Uterus (tissue), 4 donors: Measurements from ENCODE around the gene DPF3. TPM values are rescaled to one million over a fixed set of nuclear protein-coding genes. Genes with fewer than 3 reads are reported as not detected.

Experiments
- DNase-seq, 2 donors: peaks; one replicate each; pipeline ENCODE4 v3.0.0-alpha.2; 2019 to 2020
- H3K27ac ChIP-seq, 2 donors: fragments of 200-600 bp; sonication (generic); 1 replicate in 1 of 2; 2 replicates in 1 of 2; pipeline ENCODE4 v1.5.1; 2016 to 2018
- H3K27me3 ChIP-seq, 2 donors: fragments of 200-600 bp; sonication (generic); one replicate each; pipeline ENCODE4 v1.5.1; 2018 to 2019; ENCODE audit warnings: control low read depth in 1 of 2
- H3K36me3 ChIP-seq, 2 donors: fragments of 200-600 bp; sonication (generic); one replicate each; pipeline ENCODE4 v1.5.1; 2019; ENCODE audit warnings: control low read depth in 1 of 2
- H3K4me1 ChIP-seq, 2 donors: fragments of 200-600 bp; sonication (generic); one replicate each; pipeline ENCODE4 v1.5.1; 2018 to 2019; ENCODE audit warnings: control low read depth in 1 of 2
- H3K4me3 ChIP-seq, 2 donors: fragments of 200-600 bp; sonication (generic); 1 replicate in 1 of 2; 2 replicates in 1 of 2; pipeline ENCODE4 v1.5.1; 2018 to 2019; ENCODE audit warnings: mild to moderate bottlenecking in 1 of 2
- H3K9me3 ChIP-seq, 2 donors: fragments of 200-600 bp; sonication (generic); one replicate each; pipeline ENCODE4 v1.5.1; 2019; ENCODE audit warnings: control low read depth in 1 of 2
- POLR2A ChIP-seq, 2 donors: fragments of 450-650 bp; IDR thresholded peaks; one replicate each; pipeline ENCODE4 v1.6.1; 2016; ENCODE audit warnings: antibody characterized with exemption in 2 of 2, mild to moderate bottlenecking in 1 of 2, moderate library complexity in 1 of 2
- intact Hi-C: fragments of 100-400 bp; cut with DNase I; formaldehyde crosslinking; loops from one replicate; pipeline ENCODE4 v1.15.1; 2023; ENCODE audit warnings: low total_unique reads
- small RNA-seq: library from RNA; depleted of rRNA; stranded (forward); fragments of <200 nt; gene quantifications from one replicate; pipeline ENCODE3, GENCODE V24; 2016
- total RNA-seq, 4 donors: library from RNA; depleted of rRNA in 3 of 4; stranded (reverse); fragments of >200 nt in 3 of 4; gene quantifications; one replicate each; pipeline versions ENCODE4 v1.1.0 to v1.2.4, GENCODE V29; 2014 to 2023
- TF ChIP-seq, protein P1 (sequence below), 4 experiments: fragments of 200-600 bp in 2 of 4; fragments of 450-650 bp in 2 of 4; sonication (generic) in 2 of 4; IDR thresholded peaks; one replicate each; pipeline ENCODE4 v1.5.1; 2016 to 2019; ENCODE audit warnings: antibody characterized with exemption in 4 of 4, mild to moderate bottlenecking in 2 of 4, moderate library complexity in 1 of 4
- donor health status: DM: yes; HTN: yes; CAD: no.

Gene DPF3
- total RNA-seq, 4 donors from 2014 or later, result 1.6 to 2.8 TPM; not detected in 2

DNA sequence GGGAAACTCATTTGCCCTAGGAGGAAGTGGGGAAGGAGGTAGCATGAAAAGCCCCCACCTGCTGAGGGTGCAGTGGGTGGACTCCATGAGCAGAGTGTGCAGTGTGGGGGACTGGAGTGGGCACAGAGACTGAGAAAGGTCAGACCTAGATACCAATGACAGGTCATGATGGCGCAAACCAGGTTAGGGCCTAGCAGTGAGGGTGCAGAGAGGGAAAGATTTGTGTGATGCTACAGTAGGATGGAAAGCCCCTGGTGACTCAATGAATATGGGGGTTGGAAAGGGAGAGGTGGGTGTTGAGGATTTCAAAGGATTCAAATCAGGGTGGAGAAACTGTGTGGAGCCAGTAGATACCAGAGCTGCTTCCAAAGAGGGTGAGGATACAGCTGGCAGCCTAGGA, 319.2 kb downstream of the DPF3 start:
- Histone ChIP-seq H3K4me1 (no peaks in the 10 kb centered on the region), H3K36me3 (no peaks in the 10 kb centered on the region), H3K27ac (no peak overlapping the region), H3K27me3 (no peaks in the 10 kb centered on the region), H3K9me3 (no peaks in the 10 kb centered on the region), H3K4me3 (no peak overlapping the region)
- DNase-seq, result no peak
- intact Hi-C loops, result no loop called here
- TF ChIP-seq, protein P1, sequence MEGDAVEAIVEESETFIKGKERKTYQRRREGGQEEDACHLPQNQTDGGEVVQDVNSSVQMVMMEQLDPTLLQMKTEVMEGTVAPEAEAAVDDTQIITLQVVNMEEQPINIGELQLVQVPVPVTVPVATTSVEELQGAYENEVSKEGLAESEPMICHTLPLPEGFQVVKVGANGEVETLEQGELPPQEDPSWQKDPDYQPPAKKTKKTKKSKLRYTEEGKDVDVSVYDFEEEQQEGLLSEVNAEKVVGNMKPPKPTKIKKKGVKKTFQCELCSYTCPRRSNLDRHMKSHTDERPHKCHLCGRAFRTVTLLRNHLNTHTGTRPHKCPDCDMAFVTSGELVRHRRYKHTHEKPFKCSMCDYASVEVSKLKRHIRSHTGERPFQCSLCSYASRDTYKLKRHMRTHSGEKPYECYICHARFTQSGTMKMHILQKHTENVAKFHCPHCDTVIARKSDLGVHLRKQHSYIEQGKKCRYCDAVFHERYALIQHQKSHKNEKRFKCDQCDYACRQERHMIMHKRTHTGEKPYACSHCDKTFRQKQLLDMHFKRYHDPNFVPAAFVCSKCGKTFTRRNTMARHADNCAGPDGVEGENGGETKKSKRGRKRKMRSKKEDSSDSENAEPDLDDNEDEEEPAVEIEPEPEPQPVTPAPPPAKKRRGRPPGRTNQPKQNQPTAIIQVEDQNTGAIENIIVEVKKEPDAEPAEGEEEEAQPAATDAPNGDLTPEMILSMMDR (IDR thresholded peaks at IDR 0.05), result no peak
- no peak for TF ChIP-seq POLR2A (IDR thresholded peaks at IDR 0.05)

DNA sequence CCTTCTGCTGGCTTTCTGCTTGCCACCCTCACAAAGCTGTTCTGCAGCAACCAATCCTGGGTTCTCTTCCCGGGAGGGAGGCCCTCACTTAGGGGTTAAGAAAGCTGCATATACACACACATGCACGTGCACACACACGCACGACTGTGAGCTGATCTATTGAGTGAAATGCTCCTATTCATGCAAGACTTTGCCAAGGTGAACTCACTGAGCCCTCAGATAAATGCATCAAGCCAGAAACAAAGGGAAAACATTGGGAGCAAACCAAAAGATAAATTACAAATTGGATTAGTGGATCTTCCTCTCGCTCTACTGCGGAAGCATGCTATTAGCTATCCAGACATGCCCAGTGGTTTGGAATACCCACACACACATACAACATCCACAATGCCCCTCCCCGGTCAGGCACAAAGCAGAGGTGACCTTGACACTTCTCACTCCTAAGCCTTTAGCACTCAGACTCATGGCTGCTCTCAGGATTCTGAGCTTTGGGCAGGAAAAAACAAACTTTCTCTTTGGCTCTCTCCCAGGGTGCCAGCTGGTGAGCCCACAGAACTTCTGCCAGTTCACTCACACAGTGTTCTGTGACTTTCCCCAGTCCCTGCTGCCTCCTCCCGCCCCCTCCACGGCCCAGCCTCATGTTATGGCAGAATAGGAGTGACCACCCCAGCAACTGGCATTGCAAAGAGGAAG, 320.0 kb downstream of the DPF3 start:
- TF ChIP-seq, protein P1 (IDR thresholded peaks at IDR 0.05), result no peak
- no peak for TF ChIP-seq POLR2A (IDR thresholded peaks at IDR 0.05)
- no peak for DNase-seq
- no peaks in the 10 kb centered on the region for H3K4me1 ChIP-seq
- no peak overlapping the region for H3K27ac ChIP-seq
- H3K4me3 ChIP-seq, result no peak overlapping the region
- H3K9me3 ChIP-seq, result no peaks in the 10 kb centered on the region
- H3K27me3 ChIP-seq, result no peaks in the 10 kb centered on the region
- no peaks in the 10 kb centered on the region for H3K36me3 ChIP-seq
- intact Hi-C loops, result no loop called here

Small RNAs within 50 kb of the gene (small RNA-seq; reads per million reads assigned to genes)
- not detected for gene RF00019

Other genes with a start within 250 kb of the DPF3 start
- gene DCAF4, start 32.4 kb upstream of the DPF3 start, total RNA-seq, result 10 to 100 TPM in 3 of 4 donors, not detected in 1; 12.0 to 14.1 (median 13.7) TPM
- gene ZFYVE1, start 133.0 kb upstream of the DPF3 start, total RNA-seq, result 10 to 100 TPM in 2 of 4 donors, 1 to 10 TPM in 2; 3.2 to 14.7 (median 9.8) TPM
- gene RBM25, start 164.4 kb upstream of the DPF3 start, total RNA-seq, result 10 to 100 TPM; 26.2 to 96.1 (median 61.4) TPM
- 100 to 1,000 TPM in 1 of 4 donors, 10 to 100 TPM in 3; 38.8 to 129 (median 67.8) TPM for gene PSEN1, start 242.4 kb upstream of the DPF3 start, total RNA-seq